EH (cell line): ENCODE measurements around the gene BHLHE23.

ENCODE experiments used
- DNase-seq: peaks from one replicate; pipeline ENCODE4 v3.0.0-alpha.2; 2015; ENCODE audit warnings: low read depth

BHLHE23 gene

DNA sequence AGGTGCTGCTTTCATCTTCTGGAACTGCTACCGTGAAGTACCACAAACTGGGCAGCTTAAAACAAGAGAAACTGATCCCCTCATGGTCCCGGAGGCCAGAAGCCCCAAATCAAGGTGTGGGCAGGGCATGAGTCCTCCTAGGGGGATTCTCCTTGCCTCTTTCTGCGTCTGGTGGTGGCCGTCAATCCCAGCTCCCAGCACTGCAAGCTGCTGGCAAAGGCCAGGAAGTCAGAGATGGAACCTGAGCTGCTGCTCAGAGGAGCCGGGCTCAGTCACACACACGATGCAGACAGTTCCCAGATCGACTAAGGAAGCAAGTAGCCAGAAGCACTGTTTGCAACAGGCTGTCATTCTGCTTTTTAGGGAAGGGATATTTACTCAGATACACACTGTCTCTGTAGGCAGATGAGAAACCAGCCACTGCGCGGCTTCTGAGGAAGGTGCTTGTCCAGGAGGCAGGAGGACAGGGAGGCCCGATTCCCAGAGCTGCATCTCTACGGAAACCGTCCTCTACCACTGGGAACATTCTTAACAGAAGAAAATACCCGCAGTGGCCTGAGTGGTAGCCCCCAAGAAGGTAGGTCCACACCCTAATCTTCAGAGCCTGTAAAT, 15.5 kb downstream of the BHLHE23 start:
- DNase-seq, result no peak

DNA sequence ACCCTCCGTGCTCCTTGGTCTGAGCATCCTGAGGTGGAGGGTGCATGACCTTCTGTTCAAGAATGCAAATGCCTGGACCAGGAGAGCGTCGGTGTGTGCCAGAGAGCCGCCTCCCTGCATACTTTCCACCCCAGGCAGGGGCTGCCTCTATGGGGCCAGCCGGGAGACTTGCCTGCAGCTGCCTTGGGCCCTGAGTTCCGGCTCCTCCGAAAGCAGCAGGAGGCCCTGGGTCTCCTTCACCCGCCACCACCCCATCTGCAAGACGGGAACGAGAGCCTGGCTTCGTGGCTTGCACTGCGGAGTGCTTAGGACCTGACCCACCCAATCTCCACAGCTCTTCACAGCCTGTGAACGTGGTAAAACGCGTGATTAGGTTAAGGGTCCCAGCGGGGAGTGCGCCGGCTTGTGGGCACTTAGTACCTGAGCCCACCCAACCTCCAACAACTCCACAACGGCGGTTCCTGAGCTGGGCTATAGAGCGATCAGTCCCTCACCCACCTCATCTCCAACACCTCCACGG, 16.4 kb downstream of the BHLHE23 start:
- no peak for DNase-seq

DNA sequence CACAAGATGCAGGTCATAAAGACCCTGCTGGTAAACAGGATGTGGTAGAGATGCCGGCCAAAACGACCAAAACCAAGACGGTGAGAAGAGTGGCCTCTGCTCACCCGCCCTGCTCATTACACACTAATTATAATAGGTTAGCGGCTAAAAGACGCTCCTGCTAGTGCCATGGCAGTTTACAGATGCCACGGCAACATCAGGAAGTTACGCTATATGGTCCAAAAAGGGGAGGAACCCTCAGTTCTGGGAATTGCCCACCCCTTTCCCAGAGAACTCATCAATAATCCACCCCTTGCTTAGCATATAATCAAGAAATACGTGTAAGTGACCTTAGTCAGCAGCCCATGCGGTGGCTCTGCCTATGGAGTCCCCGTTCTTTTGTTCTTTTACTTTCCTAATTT, 17.6 kb downstream of the BHLHE23 start:
- no peak for DNase-seq

DNA sequence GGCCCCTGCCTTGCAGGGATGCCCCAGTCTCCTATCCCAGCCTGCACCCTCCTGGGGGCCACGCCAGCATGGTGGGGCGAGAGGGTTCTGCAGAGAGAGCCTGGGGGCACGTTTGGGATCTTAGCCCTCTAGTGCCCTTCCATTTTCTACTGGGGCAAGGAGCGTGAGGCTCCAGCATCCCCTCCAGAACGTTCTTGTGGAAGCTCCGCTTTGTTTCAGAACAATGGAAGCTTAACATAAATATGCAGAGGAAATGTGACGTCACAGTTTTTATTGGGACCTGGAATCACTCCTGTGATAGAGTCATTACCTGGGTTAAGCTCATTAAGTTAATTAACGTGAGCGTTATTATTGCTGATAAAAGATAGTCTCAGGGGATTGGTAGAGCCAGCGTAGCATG, 19.6 kb downstream of the BHLHE23 start:
- DNase-seq, result no peak

DNA sequence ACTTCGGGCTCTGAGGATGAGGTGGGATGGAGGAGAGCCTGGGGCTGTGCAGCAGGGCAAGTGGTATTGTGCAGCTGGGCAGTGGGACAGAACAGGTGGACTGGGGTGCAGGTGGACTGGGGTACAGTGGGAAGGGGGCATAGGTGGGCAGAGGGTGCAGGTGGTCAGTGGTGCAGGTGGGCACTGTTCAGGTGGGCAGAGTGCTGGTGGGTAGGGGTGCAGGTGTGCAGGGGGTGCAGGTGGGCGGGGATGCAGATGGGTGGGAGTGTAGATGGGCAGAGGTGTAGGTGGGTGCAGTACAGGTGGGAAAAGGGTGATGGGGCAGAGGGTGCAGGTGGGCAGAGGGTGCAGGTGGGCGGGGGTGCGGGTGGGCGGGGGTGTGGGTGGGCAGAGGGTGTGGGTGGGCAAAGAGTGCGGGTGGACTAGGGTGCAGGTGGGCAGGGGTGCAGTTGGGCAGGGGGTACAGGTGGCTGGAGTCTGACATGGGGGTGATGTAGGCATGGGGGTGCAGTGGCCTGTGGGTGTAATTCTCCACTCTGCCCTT, 20.4 kb downstream of the BHLHE23 start:
- DNase-seq, result no peak

DNA sequence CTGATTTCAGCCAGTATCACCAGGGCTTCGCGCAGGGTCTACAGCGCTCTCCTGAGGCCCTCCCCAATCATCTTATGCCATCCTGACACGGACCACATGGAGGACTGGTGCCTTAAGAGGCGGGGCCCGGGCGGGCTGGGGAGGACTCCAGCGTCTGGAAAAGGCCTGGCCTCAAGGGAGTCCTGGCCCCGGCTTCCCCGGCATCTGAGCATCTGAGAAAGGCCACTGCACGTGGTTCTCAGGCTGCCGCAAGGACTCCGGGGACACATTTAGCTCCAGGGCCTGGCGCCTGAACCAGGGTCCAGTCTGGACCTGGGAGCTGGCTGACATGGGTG, 21.4 kb downstream of the BHLHE23 start:
- no peak for DNase-seq

DNA sequence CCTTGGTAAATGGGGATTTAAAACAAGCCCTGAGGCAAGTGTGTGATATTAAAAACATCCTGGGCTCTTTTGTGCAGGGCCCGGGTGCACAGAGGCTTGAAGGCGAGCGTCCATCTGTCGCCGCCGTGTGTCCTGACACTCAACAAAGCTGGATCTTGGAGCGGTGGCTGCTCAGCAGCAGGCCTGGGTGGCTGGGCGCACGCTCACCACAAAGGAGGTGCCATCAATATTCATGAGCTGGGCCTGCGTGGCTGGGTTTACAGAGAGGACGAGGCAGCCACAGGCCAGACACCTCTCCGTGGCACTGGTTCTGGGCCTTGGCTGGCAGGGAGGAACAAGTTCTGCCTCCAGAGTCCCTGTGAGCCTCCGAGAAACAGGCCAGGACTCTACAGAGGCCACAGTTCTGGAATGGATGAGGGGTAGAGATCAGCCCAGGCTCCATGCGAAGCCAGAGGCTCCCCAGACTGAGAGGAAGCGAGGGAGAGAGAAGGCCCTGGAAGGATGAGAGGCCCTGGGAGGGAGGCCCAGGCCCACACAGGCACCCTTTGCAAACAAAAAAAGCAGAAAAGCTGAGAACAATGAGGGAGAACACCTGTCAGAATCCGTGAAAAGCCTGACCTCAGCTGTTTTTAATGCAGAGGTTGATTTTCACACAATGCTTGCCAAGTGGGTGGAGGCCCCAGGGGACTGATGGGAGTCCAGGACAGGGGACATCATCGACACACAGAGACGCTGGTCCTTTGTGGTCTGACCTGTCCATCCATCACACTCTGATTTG, 21.9 kb downstream of the BHLHE23 start:
- DNase-seq, result no peak

DNA sequence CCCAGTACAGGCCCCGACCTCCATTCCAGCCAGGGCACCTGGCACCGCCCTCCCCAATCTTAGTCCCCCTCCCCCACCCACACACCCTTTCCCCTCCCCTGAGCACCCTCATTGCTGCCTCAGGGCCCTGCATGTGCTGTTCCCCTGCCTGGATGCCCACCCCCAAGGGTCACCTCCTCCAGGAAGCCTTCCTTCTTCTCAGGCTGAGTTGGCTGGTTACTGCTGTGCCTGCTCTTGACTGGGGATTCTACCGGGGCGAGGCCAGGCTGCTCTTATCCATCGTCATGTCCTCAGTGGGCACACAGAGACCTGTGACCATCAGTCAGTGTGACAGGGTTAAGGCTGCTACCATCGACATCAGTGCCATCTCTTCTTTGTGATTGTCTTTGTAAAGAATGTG, 23.6 kb downstream of the BHLHE23 start:
- DNase-seq, result no peak

DNA sequence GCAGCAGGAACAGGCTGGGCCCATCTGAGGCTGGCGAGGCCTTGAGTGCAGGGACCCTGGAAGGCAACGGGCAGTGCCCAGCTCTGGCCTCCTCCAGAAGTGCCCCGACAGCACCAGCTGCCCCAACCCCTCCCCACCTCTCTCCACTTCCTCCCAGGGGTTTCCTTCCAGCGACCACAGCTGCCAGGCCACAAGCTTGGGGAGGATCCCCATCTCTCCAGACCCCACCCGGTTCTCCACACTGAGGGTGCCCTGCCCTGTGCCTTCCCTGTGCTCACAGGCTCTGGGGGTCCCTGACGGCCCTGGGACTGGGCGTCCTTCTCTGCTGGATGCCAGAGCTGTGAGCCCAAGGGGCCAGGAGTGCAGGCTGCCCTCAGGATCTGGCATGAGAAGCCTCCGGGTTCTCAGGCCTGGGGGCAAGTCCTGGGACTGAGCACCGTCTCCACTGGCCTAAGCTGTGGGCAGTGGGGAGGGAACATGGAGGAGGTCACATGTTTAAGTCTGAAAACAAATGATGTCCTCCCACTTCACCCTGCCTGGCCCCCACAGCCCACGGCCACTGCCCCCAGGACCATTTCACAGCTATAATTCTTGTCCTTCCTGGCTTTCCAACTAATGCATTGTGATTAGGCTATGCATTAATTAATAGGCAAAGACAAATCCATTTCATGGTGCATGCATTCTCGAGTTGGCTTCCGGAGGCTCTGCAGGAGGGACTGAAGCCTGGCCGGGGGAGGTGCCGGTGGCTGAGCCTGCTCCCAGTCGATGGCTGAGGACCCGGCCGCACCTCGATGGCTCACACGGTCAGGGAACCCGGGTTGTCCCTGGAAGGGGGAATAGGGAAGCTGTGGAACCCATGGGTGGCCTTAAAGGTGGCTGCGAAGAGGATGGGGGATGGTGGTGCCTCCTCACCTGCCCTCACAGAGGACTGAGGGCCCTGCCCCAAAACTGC, 24.4 kb downstream of the BHLHE23 start:
- DNase-seq, result no peak

DNA sequence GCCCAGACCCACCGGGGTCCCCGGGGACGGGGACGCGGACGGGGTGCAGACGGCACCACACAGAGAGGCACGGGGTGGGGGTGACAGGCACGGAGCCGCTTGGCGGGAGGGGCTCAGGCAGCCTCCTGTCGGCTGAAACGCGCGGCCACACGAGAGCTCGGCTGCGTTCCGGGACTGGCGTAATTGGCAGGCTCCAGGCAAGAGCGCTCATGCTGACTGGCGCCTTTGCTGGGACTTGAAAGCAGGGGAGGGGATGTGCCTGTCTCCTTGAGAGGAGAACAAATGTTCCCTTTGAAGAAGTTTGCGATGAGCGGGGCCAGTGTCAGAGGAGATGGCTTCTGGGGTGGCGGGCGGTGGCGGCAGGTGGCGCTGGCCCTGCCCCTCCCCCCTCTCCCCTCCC, 25.8 kb downstream of the BHLHE23 start:
- no peak for DNase-seq

DNA sequence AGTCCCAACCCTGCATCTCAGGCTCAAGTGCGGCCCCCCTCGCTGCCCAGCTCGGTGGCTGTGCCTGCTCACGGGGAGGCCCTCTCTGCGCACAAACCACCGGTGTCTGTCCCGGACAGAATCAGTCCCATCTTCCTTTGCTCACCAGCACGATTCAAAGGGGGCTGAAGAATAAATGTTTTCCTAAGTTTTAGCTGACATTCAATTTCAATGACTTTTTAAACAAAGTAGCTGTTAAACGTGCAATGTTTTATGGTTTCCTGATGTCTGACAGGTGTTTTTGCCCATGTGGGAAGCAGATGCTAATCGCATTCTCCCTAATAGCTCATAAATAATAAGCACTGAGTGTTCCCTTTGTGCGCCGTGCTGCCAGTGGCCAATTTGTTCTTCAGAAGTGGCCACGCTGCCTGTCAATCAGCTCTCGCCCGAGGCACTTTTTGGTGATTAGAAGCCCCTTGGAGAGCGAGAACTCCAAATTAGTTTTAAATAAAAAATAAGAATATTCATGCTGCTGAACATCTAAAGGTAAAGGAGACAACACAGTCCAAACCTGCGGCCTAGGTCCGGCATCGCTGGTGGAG, 26.3 kb downstream of the BHLHE23 start:
- DNase-seq, result no peak

DNA sequence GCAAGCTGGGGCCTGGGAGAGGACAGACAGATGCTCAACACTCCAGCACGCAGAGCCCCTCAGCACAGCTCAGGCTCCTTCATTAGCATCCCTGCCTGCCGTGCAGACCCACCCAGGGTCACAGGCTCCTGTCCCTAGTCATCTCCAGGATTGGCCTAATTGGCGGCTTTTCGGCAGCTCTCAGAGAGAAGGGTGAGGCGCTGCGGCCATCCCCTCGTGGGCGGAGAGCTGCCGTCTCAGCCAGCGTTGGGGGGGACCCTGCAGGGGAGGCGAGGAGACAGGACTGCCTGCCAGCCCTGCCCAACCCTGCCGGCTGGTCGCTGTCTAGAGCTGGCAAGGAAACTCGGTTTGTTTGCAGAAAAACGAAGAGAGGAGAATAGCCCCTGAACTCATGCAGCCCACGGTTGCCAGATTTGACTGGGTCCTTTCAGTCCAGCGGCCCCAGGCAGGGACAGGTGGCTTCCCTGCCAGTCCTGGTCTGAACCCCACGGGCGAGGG, 26.8 kb downstream of the BHLHE23 start:
- DNase-seq, result no peak

DNA sequence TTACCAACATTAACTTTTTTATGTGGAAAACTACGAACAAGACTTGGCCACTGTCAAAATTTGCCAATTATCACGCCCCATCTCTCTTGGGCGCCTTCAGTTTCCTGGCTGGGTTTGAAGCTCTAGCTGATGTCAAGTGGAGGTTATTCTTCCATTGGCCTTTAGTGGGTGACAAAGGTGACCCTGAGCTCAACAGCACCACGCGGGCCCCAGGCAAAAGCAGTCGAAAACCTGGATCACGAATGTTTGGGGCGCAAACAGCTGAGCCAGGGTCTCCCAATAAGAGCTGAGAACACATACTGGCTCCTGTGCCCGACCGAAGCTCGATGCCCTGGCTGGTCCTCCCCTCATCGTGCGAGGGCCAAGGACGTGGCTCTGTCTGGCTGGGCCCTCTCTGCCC, 27.5 kb downstream of the BHLHE23 start:
- DNase-seq, result no peak

DNA sequence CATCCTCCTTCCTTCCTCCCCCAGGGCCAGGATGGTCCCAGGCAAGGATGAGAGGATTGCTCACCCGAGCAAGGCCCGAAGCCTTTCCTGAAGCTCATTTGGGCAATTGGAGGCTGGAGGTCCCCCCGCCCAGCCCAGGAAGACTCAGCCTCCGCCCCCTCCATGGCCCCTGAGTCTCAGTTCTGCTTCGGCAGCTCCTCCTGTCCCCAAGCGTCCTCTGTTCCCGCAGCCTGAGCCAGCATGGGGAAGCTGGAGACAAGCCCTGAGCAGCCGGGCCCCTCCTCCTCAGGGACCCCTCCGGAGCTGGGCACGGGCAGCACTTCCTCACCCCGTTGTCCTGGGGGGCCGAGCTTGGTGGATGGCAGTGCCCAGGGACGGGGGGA, 28.2 kb downstream of the BHLHE23 start:
- no peak for DNase-seq

DNA sequence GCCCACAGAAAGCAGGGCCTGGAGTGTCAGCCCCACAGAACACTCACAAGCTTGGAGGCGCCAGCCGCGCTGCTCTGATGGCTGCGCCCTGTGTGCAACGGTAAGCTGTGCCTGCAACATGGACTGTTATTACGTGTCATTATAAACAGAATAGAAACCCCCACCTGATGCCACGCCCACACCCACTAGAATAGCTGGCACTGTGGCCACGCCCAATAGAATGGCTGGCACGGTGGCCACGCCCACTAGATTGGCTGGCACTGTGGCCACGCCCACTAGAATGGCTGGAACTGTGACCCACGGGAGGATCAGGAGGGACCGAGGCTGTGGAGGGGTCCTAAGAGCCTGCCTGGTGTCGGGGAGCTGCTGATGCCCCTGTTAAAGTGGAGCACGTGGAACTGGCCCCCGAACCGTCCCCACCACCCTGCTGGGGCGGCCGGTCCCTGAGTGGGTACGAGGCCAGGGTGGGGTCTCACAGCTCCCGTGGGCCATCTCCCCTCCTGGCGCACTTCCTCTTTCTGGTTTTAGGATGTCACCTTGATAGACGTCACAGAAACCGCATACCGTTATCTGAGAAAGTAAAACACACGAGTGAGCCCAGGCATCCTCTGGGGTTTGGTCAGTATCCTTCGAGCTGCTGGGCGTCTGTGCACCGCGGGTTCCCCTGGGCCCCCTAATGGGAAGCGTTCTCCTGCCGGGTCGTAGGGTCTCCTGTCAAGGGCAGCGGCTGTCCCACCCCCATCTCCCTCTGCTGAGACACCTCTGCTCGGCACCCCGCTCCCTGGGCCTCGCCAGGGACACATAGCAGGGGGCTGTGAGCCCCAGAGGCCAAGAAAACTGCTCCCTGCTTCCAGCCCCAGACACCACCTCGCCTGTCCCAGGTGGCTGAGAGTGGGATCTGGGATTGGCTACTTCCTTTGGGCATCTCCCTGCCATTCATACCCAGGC, 28.9 kb downstream of the BHLHE23 start:
- DNase-seq, result no peak

DNA sequence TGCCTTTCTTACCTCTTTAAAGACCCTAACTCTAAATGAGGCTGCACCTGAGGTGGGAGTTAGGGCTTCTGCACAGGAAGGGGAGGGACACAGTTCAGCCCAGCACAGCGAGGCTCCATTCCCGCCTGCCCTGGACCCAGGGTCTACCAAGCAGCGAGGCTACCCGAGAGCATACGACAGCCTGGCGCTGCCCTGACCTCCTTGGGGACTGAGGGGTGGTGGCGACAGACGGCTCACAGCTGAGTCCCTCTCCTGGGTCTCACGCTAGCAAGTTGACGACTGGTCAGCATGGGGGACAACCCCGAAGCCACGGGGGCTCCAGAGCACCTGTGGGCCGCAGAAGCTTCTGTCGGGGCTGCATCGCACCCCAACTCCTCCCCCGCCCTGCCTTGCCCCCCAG, 29.9 kb downstream of the BHLHE23 start:
- no peak for DNase-seq

DNA sequence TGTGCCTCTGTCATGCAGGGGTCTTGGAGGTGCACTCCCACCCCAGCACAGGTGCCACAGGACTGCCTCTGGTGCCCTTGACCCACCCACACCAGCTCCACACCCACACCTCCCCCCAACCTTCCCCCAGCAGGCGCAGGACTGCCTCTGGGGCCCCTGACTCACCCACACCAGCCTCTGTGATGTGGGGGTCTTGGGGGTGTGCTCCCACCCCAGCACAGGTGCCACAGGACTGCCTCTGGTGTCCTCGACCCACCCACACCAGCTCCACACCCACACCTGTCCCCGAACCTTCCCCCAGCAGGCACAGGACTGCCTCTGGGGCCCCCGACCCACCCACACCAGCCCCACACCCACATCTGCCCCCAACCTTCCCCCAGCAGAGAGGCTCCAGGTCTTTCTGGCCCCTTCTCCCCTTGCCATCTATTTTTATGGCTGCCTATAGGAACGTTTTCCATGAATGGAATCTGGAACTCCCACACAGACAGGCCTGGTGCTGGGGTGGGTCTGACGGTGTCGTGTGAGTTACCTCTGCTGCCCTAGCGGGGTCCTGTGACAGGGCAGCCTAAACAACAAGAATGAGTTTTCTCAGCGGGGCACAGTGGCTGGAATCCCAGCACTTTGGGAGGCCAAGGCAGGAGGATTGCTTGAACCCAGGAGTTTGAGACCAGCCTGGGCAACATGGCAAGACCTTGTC, 30.8 kb downstream of the BHLHE23 start:
- DNase-seq, result no peak

DNA sequence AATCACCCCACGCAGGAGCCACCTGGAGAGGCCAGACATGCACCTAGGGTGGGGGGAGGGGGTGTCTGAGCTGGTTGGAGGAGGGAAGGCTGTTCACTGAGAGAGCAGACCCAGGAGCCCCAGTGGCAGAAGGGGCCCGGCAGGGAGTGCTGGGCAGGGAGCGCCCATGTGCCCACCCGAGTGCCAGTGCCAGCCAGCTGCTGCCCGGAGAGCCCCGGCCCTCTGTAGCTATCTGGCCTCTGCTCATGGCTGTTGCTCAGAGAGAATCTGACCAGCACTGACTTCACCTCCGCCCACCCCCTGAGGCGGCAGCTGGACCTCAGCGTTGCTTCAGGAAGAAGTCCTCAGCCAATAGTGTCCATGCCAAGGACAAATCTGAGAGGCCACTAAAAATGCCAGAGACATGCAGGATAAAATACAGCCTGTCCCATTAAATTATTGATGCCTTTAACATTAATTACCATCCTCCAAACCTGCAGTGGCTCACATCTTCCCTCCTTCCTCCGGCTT, 31.5 kb downstream of the BHLHE23 start:
- DNase-seq, result no peak

DNA sequence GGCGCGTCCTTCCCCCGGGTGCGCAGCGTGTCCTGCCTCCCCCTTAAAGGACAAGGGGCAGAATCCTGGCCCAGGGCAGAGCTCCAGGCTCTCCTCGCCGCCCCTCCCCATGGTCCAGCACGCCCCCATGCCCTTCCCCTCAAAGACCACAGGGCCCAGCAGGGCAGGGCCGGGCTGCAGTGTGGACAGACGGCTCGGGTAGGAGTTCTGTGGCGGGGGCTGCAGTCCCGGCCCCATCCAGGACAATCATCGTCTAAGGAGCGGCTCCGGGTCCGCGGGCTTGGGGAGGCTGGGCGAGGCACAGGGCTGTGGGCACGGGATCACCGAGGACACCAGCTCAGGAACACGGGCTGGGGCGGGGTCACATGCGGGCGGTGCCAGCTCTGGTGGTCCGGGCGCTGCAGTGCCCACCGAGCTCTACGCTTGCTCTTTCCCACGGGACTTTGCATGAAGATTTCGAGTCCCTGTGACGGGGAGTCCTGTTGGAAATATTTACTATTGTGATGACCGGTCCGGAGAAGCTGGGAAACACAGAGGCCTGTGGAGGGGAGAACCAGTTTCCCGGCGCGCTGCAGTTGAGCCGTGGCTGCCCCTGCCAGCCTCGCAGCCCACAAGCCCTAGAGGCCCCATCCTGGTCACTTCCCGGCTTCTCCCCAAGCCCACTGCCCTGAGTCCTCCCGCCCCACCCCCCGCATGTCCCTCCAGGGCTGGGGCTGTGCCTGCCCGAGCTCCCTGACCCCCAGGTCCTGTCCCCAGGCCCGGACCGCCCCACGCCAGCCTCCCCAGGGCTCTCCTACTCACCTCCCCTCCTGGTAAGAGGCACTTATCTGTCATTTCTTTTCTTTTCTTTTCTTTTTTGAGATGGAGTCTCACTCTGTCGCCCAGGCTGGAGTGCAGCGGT, 33.7 kb downstream of the BHLHE23 start:
- DNase-seq, result no peak
